Activated B cell treated with CpG ODN at 0.5 μM for 24 hours (primary cell): ENCODE results near the gene CXCL10. TPM values are rescaled to one million over a fixed set of nuclear protein-coding genes. Genes with fewer than 3 reads are reported as not detected.

ENCODE experiments used
- ATAC-seq: fragments of 200-7000 bp; cut with Tn5 transposase; one replicate; pipeline ENCODE4 v1.10.0; 2021; ENCODE audit warnings: low read depth, mild to moderate bottlenecking, moderate library complexity
- CTCF ChIA-PET: fragments of 350-600 bp; sonication (Branson Sonifier 250); formaldehyde crosslinking; loops from one replicate; lab custom pipeline; 2021; ENCODE audit warnings: antibody characterized with exemption; lab: Charles Lee
- POLR2A ChIA-PET: fragments of 350-600 bp; sonication (Branson Sonifier 250); formaldehyde crosslinking; loops from one replicate; lab custom pipeline; 2021; ENCODE audit warnings: antibody characterized with exemption; lab: Charles Lee
- DNase-seq: peaks from one replicate; pipeline ENCODE4 v3.0.0; 2022
- H3K27ac Mint-ChIP-seq: one replicate; pipeline ENCODE4 v1.8.0; 2020; ENCODE audit warnings: mixed read lengths
- H3K27me3 Mint-ChIP-seq: one replicate; pipeline ENCODE4 v1.8.0; 2021; ENCODE audit warnings: mixed read lengths
- H3K36me3 Mint-ChIP-seq: one replicate; pipeline ENCODE4 v1.8.0; 2021; ENCODE audit warnings: low read depth, mixed read lengths
- H3K4me1 Mint-ChIP-seq: one replicate; pipeline ENCODE4 v1.8.0; 2021; ENCODE audit warnings: mixed read lengths
- H3K4me3 Mint-ChIP-seq: one replicate; pipeline ENCODE4 v1.8.0; 2020; ENCODE audit warnings: mild to moderate bottlenecking, mixed read lengths
- H3K9me3 Mint-ChIP-seq: one replicate; pipeline ENCODE4 v1.8.0; 2020; ENCODE audit warnings: mixed read lengths
- intact Hi-C: fragments of 100-400 bp; cut with micrococcal nuclease; formaldehyde crosslinking; loops from one replicate; pipeline ENCODE4 v1.15.1; 2024
- total RNA-seq: library from RNA; stranded (reverse); gene quantifications from 2 replicates; pipeline ENCODE4 v1.2.3, GENCODE V29; 2022
- TF ChIP-seq, protein P1 (sequence below): fragments of 200-600 bp; IDR thresholded peaks from one replicate; pipeline ENCODE4 v1.8.0; 2022; ENCODE audit warnings: antibody characterized with exemption, mild to moderate bottlenecking

CXCL10 gene
- total RNA-seq, 1 donor from 2014 or later = not detected

DNA sequence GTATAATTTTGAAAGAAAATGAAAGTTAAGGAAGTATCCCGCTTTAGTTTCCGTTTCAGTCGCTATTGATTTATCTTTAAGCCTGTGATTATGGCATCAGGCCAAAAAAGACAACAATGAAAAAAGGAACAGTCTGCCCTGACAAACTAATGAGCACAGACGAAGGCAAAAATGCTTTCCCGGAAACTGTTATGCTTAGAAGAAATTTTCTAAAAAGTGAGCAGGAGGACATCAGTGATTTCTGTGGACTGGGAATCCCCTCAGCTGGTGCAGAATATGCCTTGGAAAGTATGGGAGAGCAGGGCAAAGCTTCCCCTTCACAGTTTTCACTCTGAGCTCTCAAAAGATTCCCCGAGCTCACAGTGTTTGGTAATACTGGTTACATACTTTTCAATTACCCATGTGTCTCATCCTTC lies 5.1 kb upstream of the CXCL10 start:
- H3K27me3 Mint-ChIP-seq = no peaks in the 10 kb centered on the region

DNA sequence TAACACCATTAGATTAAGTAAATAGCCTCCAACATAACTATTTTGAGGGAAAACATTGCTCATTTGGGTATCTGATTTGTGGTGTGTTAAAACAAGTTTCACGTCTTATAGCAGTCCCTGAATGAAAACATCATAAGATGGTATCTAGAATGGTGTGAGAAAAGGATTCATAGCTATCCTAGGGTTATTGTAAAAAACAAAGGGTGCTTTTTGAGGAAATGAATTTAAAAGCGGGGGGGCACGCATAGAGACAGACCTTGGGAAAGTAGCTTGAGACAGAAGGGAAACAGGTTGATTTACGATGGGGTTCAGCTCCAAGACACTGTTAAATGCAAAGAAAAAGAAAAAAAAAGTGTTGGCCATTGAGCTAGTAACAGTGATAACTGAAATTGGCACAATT lies 768 bp upstream of the CXCL10 start:
- TF ChIP-seq, protein P1, sequence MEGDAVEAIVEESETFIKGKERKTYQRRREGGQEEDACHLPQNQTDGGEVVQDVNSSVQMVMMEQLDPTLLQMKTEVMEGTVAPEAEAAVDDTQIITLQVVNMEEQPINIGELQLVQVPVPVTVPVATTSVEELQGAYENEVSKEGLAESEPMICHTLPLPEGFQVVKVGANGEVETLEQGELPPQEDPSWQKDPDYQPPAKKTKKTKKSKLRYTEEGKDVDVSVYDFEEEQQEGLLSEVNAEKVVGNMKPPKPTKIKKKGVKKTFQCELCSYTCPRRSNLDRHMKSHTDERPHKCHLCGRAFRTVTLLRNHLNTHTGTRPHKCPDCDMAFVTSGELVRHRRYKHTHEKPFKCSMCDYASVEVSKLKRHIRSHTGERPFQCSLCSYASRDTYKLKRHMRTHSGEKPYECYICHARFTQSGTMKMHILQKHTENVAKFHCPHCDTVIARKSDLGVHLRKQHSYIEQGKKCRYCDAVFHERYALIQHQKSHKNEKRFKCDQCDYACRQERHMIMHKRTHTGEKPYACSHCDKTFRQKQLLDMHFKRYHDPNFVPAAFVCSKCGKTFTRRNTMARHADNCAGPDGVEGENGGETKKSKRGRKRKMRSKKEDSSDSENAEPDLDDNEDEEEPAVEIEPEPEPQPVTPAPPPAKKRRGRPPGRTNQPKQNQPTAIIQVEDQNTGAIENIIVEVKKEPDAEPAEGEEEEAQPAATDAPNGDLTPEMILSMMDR = no peak
- no peaks in the 10 kb centered on the region for H3K36me3 Mint-ChIP-seq
- DNase-seq = no peak
- POLR2A ChIA-PET = interaction anchor here (1.0 kb wide), 1 partner anchor 28 kb away, joined by 3 read pairs; no protein-coding TSS in a partner anchor
- no peaks in the 10 kb centered on the region for H3K9me3 Mint-ChIP-seq
- no peak for ATAC-seq
- CTCF ChIA-PET = interaction anchor here (0.8 kb wide), 1 partner anchor 28 kb away, joined by 3 read pairs; no protein-coding TSS in a partner anchor
- H3K27ac Mint-ChIP-seq = no peak overlapping the region
- H3K27me3 Mint-ChIP-seq = no peaks in the 10 kb centered on the region
- intact Hi-C loops = no loop called here
- no peak overlapping the region for H3K4me3 Mint-ChIP-seq
- peaks cover 34% of the 10 kb centered on the region for H3K4me1 Mint-ChIP-seq

More for the DNA sequence above, 5.1 kb upstream of the CXCL10 start:
- no peaks in the 10 kb centered on the region for H3K9me3 Mint-ChIP-seq
- CTCF ChIA-PET = no interaction called here
- intact Hi-C loops = no loop called here
- H3K4me3 Mint-ChIP-seq = no peak overlapping the region
- POLR2A ChIA-PET = no interaction called here
- DNase-seq = no peak
- TF ChIP-seq, protein P1 = no peak
- H3K36me3 Mint-ChIP-seq = no peaks in the 10 kb centered on the region
- ATAC-seq = no peak
- H3K27ac Mint-ChIP-seq = no peak overlapping the region
- H3K4me1 Mint-ChIP-seq = peaks cover 25% of the 10 kb centered on the region

- ChIA-PET CTCF (no interaction called here), POLR2A (no interaction called here)
- no peak for DNase-seq
- Mint-ChIP-seq H3K4me3 (no peak overlapping the region), H3K9me3 (no peaks in the 10 kb centered on the region), H3K27ac (no peak overlapping the region), H3K27me3 (no peaks in the 10 kb centered on the region), H3K4me1 (peaks cover 24% of the 10 kb centered on the region), H3K36me3 (no peaks in the 10 kb centered on the region)
- TF ChIP-seq, protein P1 = no peak
- ATAC-seq = no peak
- intact Hi-C loops = loop anchor here (2.0 kb wide), 2 partner anchors 14 to 38 kb away; no protein-coding TSS in a partner anchor
Measured at GRCh38 chr4:76022677-76023076, 620 bp downstream of the CXCL10 start.

DNA sequence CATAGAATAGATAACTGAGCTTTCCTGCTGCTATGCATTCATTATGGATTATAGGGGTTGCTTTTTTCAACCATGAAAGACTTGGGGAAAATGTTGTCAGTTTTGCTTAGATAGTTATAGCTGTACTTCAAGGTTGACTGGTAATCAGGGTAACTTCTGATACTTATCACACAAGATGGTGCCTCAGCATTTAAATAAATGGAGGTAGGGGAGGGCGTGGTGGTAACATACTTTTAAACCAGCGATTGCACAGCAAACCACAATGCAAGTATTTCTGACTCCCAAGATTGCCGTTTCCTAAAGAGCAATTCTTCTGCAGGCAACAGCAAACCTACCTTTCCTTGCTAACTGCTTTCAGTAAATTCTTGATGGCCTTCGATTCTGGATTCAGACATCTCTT lies 1.3 kb downstream of the CXCL10 start:
- no peak overlapping the region for H3K4me3 Mint-ChIP-seq
- ChIA-PET POLR2A (no interaction called here), CTCF (no interaction called here)
- no peaks in the 10 kb centered on the region for H3K27me3 Mint-ChIP-seq
- H3K27ac Mint-ChIP-seq = no peak overlapping the region
- intact Hi-C loops = loop anchor here (2.0 kb wide), 2 partner anchors 13 to 39 kb away; no protein-coding TSS in a partner anchor
- DNase-seq (no peak), ATAC-seq (no peak)
- TF ChIP-seq, protein P1 = no peak
- H3K9me3 Mint-ChIP-seq = no peaks in the 10 kb centered on the region
- no peaks in the 10 kb centered on the region for H3K36me3 Mint-ChIP-seq
- peaks cover 24% of the 10 kb centered on the region for H3K4me1 Mint-ChIP-seq

GRCh38 chr4:76017056-76017686 lies 6.1 kb downstream of the CXCL10 start:
- no peaks in the 10 kb centered on the region for H3K27me3 Mint-ChIP-seq
- no peaks in the 10 kb centered on the region for H3K9me3 Mint-ChIP-seq
- no peak overlapping the region for H3K27ac Mint-ChIP-seq
- peaks cover 16% of the 10 kb centered on the region for H3K4me1 Mint-ChIP-seq
- TF ChIP-seq, protein P1 = no peak
- ChIA-PET CTCF (no interaction called here), POLR2A (no interaction called here)
- ATAC-seq = no peak
- H3K4me3 Mint-ChIP-seq = no peak overlapping the region
- intact Hi-C loops = no loop called here
- no peak for DNase-seq
- H3K36me3 Mint-ChIP-seq = no peaks in the 10 kb centered on the region
